Left lung (tissue), 10 donors: ENCODE results near the gene FAM168A. TPM values are rescaled to one million over a fixed set of nuclear protein-coding genes. Genes with fewer than 3 reads are reported as not detected.

ENCODE experiments used
- ATAC-seq: fragments of 200-7000 bp; cut with Tn5 transposase; one replicate; pipeline ENCODE4 v1.9.1; 2020; ENCODE audit warnings: moderate library complexity
- DNase-seq, 4 donors: peaks; one replicate each; pipeline ENCODE4 v3.0.0-alpha.2; 2013 to 2020
- H3K27ac ChIP-seq, 2 donors: fragments of 200-600 bp; sonication (generic) in 1 of 2; one replicate each; pipeline versions ENCODE4 v1.5.0 to v1.8.0; 2020 to 2021
- H3K27me3 ChIP-seq, 2 donors: fragments of 200-600 bp; sonication (generic) in 1 of 2; one replicate each; pipeline versions ENCODE4 v1.5.0 to v1.8.0; 2020 to 2021
- H3K36me3 ChIP-seq, 2 donors: fragments of 200-600 bp; sonication (generic) in 1 of 2; one replicate each; pipeline versions ENCODE4 v1.5.0 to v1.8.0; 2020 to 2021
- H3K4me1 ChIP-seq, 2 donors: fragments of 200-600 bp; one replicate each; pipeline ENCODE4 v1.8.0; 2021
- H3K4me3 ChIP-seq, 2 donors: fragments of 200-600 bp; sonication (generic) in 1 of 2; one replicate each; pipeline versions ENCODE4 v1.5.0 to v1.8.0; 2020 to 2021; ENCODE audit warnings: mild to moderate bottlenecking in 1 of 2
- H3K9me3 ChIP-seq, 2 donors: fragments of 200-600 bp; sonication (generic) in 1 of 2; one replicate each; pipeline versions ENCODE4 v1.5.0 to v1.8.0; 2020 to 2021
- CTCF ChIP-seq, 2 donors: fragments of 200-600 bp; sonication (generic) in 1 of 2; IDR thresholded peaks; one replicate each; pipeline versions ENCODE4 v1.5.0 to v1.8.0; 2021; ENCODE audit warnings: antibody characterized with exemption in 2 of 2
- intact Hi-C, 2 donors: fragments of 100-400 bp; cut with DNase I; formaldehyde crosslinking; loops; one replicate each; pipeline versions ENCODE4 v1.11.2 to v1.14.2; 2022
- polyA plus RNA-seq, 6 donors: library from polyadenylated mRNA; unstranded; fragments of 120-200 nt; gene quantifications; one replicate each; pipeline ENCODE4 v1.2.1, GENCODE V29; 2013; ENCODE audit not compliant: insufficient read length in 6 of 6
- total RNA-seq, 2 donors: library from RNA; stranded (reverse); fragmentation: NEBNext Ultra II Directional; extraction: Animal tissue kit (Norgen Biotek cat#: 25700); gene quantifications; one replicate each; pipeline ENCODE4 v1.2.1, GENCODE V29; 2021
- donor health status: DM: no; HTN: yes; CAD: no.
- donor health status: DM: no; HTN: no; CAD: no.

Gene FAM168A
- total and polyA plus RNA-seq, 8 donors, result 28.2 to 43.9 (median 41.6) TPM

DNA sequence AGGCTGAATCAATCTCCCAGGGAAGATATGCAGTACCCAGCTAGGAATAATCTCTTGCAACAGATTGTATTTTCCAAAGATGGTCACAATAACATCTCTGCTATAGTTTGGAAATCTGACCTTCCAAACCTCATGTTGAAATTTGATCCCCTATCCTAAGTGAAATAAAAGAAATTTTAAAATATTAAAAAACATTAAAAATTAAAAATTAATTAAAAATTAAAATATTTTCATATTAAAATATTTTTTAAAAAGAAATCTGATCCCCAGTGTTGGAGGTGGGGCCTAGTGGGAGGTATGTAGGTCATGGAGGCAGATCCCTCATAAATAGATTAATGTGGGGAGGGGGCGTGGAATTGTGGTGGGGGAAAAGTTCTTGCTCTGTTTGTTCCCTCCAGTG, 79.7 kb downstream of the FAM168A start:
- Histone ChIP-seq H3K9me3 (no peaks in the 10 kb centered on the region), H3K27ac (no peak overlapping the region), H3K27me3 (no peaks in the 10 kb centered on the region), H3K36me3 (no peaks in the 10 kb centered on the region), H3K4me1 (peaks cover 0 to 7% of the 10 kb centered on the region in 2 donors), H3K4me3 (no peak overlapping the region)
- no peak for DNase-seq
- intact Hi-C loops, result no loop called here
- no peak for TF ChIP-seq CTCF (IDR thresholded peaks at IDR 0.05)
- no peak for ATAC-seq

DNA sequence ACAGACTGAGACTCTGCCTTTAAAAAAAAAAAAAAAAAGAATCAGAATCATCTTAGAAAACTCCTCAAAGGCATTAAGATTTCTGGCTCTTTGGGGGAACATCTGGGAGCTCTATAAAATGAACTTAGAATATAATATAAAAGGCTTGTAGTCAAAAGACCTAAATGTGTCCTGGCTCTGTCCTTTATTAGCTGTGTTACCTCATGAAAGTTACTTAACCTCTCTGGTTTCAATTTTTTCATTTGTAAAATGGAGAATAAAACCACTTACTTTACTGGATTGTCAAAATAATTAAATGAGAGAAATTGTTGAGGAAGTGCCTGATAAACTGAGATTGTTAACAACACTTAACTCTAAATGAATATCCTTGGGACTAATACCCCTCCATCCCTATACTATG, 81.8 kb downstream of the FAM168A start:
- intact Hi-C loops, result no loop called here
- DNase-seq (no peak), ATAC-seq (no peak)
- Histone ChIP-seq H3K4me3 (no peak overlapping the region), H3K27ac (no peak overlapping the region), H3K27me3 (no peaks in the 10 kb centered on the region), H3K4me1 (peaks cover 0 to 7% of the 10 kb centered on the region in 2 donors), H3K36me3 (no peaks in the 10 kb centered on the region), H3K9me3 (no peaks in the 10 kb centered on the region)
- no peak for TF ChIP-seq CTCF (IDR thresholded peaks at IDR 0.05)

DNA sequence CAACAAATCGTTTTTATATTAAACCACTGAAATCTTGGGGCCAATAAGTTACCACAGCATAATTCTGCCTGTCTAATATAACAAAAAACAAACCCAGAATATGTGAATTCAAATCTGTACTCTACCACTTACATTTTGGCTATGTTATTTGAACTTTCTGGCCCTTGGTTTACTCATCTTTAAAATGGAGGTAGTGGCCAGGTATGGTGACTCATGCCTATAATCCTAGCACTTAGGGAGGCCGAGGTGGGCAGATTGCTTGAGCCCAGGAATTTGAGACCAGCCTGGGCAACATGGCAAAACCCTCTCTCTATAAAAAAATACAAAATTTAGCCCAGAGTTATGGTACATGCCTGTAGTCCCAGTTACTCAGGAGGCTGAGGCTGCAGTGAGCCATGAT, 84.2 kb downstream of the FAM168A start:
- ATAC-seq (no peak), DNase-seq (no peak)
- Histone ChIP-seq H3K36me3 (no peaks in the 10 kb centered on the region), H3K27me3 (no peaks in the 10 kb centered on the region), H3K4me1 (peaks cover 0 to 3% of the 10 kb centered on the region in 2 donors), H3K27ac (no peak overlapping the region), H3K9me3 (no peaks in the 10 kb centered on the region), H3K4me3 (no peak overlapping the region)
- intact Hi-C loops, result no loop called here
- no peak for TF ChIP-seq CTCF (IDR thresholded peaks at IDR 0.05)

GRCh38 chr11:73510877-73511276, 87.0 kb downstream of the FAM168A start:
- H3K36me3 ChIP-seq, result no peaks in the 10 kb centered on the region
- intact Hi-C loops, result no loop called here
- no peak overlapping the region for H3K4me3 ChIP-seq
- H3K4me1 ChIP-seq, result no peaks in the 10 kb centered on the region
- no peak overlapping the region for H3K27ac ChIP-seq
- TF ChIP-seq CTCF (IDR thresholded peaks at IDR 0.05), result no peak
- ATAC-seq, result no peak
- H3K27me3 ChIP-seq, result no peaks in the 10 kb centered on the region
- no peaks in the 10 kb centered on the region for H3K9me3 ChIP-seq
- DNase-seq, result no peak

DNA sequence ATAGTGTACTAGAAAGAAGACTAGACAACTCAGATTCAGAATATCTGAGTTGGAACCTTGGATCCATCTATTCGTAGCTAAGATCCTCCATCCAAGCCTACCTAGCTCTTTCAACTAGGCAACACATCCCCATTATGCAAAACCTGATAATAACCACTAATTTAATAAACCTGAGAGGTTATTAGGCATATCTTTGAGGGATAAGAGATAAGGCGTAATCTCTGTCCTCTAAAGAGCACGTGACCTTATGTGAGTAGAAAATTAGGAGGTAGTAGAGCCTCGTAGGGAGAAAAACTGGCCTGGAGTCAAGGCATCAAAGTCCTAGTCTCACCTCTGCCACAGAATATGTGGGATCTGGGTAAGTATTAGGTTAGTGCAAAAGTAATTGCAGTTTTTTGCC, 87.8 kb downstream of the FAM168A start:
- Histone ChIP-seq H3K4me3 (no peak overlapping the region), H3K27me3 (no peaks in the 10 kb centered on the region), H3K27ac (no peak overlapping the region), H3K9me3 (no peaks in the 10 kb centered on the region), H3K36me3 (no peaks in the 10 kb centered on the region), H3K4me1 (no peaks in the 10 kb centered on the region)
- DNase-seq (no peak), ATAC-seq (no peak)
- intact Hi-C loops, result no loop called here
- no peak for TF ChIP-seq CTCF (IDR thresholded peaks at IDR 0.05)
